Naive thymus-derived CD4-positive, alpha-beta T cell (primary cell): Measurements from ENCODE around the gene SERINC5. TPM values are rescaled to one million over a fixed set of nuclear protein-coding genes. Genes with fewer than 3 reads are reported as not detected.

ENCODE experiments used
- ATAC-seq: fragments of 150-1000 bp; cut with Tn5 transposase; 2 replicates; pipeline ENCODE4 v1.10.0; 2021; ENCODE audit warnings: mild to moderate bottlenecking, moderate library complexity
- CTCF ChIA-PET: fragments of 350-600 bp; sonication (Branson Sonifier 250); formaldehyde crosslinking; loops from one replicate; lab custom pipeline; 2021; ENCODE audit warnings: antibody characterized with exemption; lab: Charles Lee
- POLR2A ChIA-PET: fragments of 350-600 bp; sonication (Branson Sonifier 250); formaldehyde crosslinking; loops from one replicate; lab custom pipeline; 2021; ENCODE audit warnings: antibody characterized with exemption, inconsistent platforms; lab: Charles Lee
- DNase-seq, 9 donors: peaks; one replicate each; pipeline versions ENCODE4 v3.0.0 to v3.0.0-alpha.2; 2020 to 2022; ENCODE audit warnings: mixed read lengths in 1 of 9
- H3K27ac ChIP-seq: one replicate; pipeline ENCODE4 v1.7.0; 2013; ENCODE audit warnings: mild to moderate bottlenecking, low read depth, low read length, moderate library complexity
- H3K27me3 ChIP-seq, 2 donors: one replicate each; pipeline ENCODE4 v1.7.0; 2013; ENCODE audit warnings: low read length in 2 of 2, mild to moderate bottlenecking in 2 of 2, moderate library complexity in 2 of 2; ENCODE audit not compliant: control insufficient read depth in 2 of 2, insufficient read depth in 2 of 2
- H3K36me3 ChIP-seq, 3 experiments: 1 replicate in 2 of 3; 2 replicates in 1 of 3; pipeline ENCODE4 v1.7.0; 2013; ENCODE audit warnings: low read length in 3 of 3, mild to moderate bottlenecking in 3 of 3, moderate library complexity in 1 of 3; ENCODE audit not compliant: insufficient read depth in 3 of 3, control insufficient read depth in 2 of 3
- H3K4me1 ChIP-seq, 2 donors: one replicate each; pipeline ENCODE4 v1.7.0; 2013; ENCODE audit warnings: low read length in 2 of 2, mild to moderate bottlenecking in 2 of 2, moderate library complexity in 1 of 2; ENCODE audit not compliant: control insufficient read depth in 2 of 2, insufficient read depth in 2 of 2
- H3K4me3 ChIP-seq: 2 replicates; pipeline ENCODE4 v1.7.0; 2013; ENCODE audit warnings: mild to moderate bottlenecking, low read length
- H3K9me3 ChIP-seq, 3 experiments: 1 replicate in 2 of 3; 2 replicates in 1 of 3; pipeline ENCODE4 v1.7.0; 2013; ENCODE audit warnings: low read length in 3 of 3; ENCODE audit not compliant: control insufficient read depth in 2 of 3
- H3K27ac Mint-ChIP-seq, 9 donors: one replicate each; pipeline ENCODE4 v1.8.0; 2020 to 2022; ENCODE audit warnings: mixed read lengths in 9 of 9, mild to moderate bottlenecking in 8 of 9, moderate library complexity in 5 of 9, inconsistent platforms in 2 of 9
- H3K27me3 Mint-ChIP-seq, 5 donors: one replicate each; pipeline ENCODE4 v1.8.0; 2021 to 2022; ENCODE audit warnings: mixed read lengths in 5 of 5, mild to moderate bottlenecking in 1 of 5
- H3K36me3 Mint-ChIP-seq, 5 donors: one replicate each; pipeline ENCODE4 v1.8.0; 2020 to 2022; ENCODE audit warnings: mixed read lengths in 5 of 5, mild to moderate bottlenecking in 3 of 5, inconsistent platforms in 1 of 5
- H3K4me1 Mint-ChIP-seq, 7 donors: one replicate each; pipeline ENCODE4 v1.8.0; 2020 to 2022; ENCODE audit warnings: mixed read lengths in 7 of 7, mild to moderate bottlenecking in 3 of 7, inconsistent platforms in 1 of 7
- H3K4me3 Mint-ChIP-seq, 10 donors: one replicate each; pipeline ENCODE4 v1.8.0; 2020 to 2022; ENCODE audit warnings: mild to moderate bottlenecking in 10 of 10, mixed read lengths in 10 of 10, moderate library complexity in 6 of 10, inconsistent platforms in 2 of 10
- H3K9me3 Mint-ChIP-seq, 11 donors: one replicate each; pipeline ENCODE4 v1.8.0; 2020 to 2022; ENCODE audit warnings: mixed read lengths in 11 of 11, mild to moderate bottlenecking in 4 of 11, inconsistent platforms in 1 of 11, moderate library complexity in 1 of 11
- intact Hi-C, 2 donors: fragments of 100-400 bp; cut with micrococcal nuclease; formaldehyde crosslinking; loops; one replicate each; pipeline ENCODE4 v1.15.1; 2023
- polyA plus RNA-seq, 2 donors: library from polyadenylated mRNA; unstranded; fragments of 300-500 nt; fragmentation: Illumina TruSeq; gene quantifications; one replicate each; pipeline ENCODE4 v1.2.3, GENCODE V29; 2021
- total RNA-seq, 6 experiments: library from RNA in 5 of 6; stranded (reverse) in 5 of 6; gene quantifications; 1 replicate in 5 of 6; 2 replicates in 1 of 6; pipeline ENCODE4 v1.2.3 and lab custom pipeline; 2021 to 2026

The SERINC5 gene
- total and polyA plus RNA-seq, 7 experiments from 2014 or later = 34.3 to 164 (median 101) TPM

DNA sequence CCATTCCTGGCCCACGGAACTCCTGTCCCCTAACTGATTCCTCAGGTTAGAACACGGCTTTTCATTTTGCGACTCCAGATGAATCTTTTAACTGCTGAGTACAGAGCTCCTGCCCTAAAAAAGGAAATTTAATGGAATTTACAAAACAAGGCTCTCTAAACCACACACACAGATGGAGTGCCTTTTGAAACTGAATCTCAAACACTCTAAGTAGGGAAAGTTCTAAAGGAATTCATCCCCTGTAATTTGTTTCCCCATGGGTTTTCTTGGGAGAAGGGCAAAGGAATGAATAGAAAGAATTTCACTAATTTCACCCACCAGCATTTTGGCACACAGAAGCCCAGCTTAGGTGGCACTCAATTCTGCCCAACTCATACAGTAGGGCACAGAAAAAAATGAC lies 114.2 kb downstream of the SERINC5 start:
- peak overlapping the region; percentile 83 to 95 (median 89) for H3K27ac Mint-ChIP-seq
- no peak for ATAC-seq
- no peak for DNase-seq
- H3K4me3 Mint-ChIP-seq = peak overlapping the region in 8 of 10 donors; percentile 1 to 55 (median 42)
- Histone ChIP-seq H3K36me3 (peaks cover 4 to 40% (median 27%) of the 10 kb centered on the region in 3 experiments), H3K9me3 (no peaks in the 10 kb centered on the region), H3K27me3 (no peaks in the 10 kb centered on the region), H3K27ac (peak overlapping the region; percentile 64), H3K4me3 (no peak overlapping the region), H3K4me1 (peaks cover 36 to 74% of the 10 kb centered on the region in 2 donors)
- H3K27me3 Mint-ChIP-seq = no peaks in the 10 kb centered on the region
- intact Hi-C loops = loop anchor here in 1 of 2 donors (2.0 kb wide), 1 partner anchor 39 kb away; no protein-coding TSS in a partner anchor
- peaks cover 55 to 99% (median 74%) of the 10 kb centered on the region in 7 donors for H3K4me1 Mint-ChIP-seq
- H3K9me3 Mint-ChIP-seq = peaks cover 0 to 13% (median 0%) of the 10 kb centered on the region in 11 donors
- peaks cover 21 to 66% (median 50%) of the 10 kb centered on the region in 5 donors for H3K36me3 Mint-ChIP-seq
- ChIA-PET CTCF (interaction anchor here (0.8 to 1.6 kb wide), 2 partner anchors 8 to 49 kb away, joined by 3 to 6 read pairs; no protein-coding TSS in a partner anchor), POLR2A (interaction anchor here (0.8 to 9.7 kb wide), 11 partner anchors 8 to 116 kb away, joined by 3 to 124 read pairs (median 5); partner anchors contain the start of gene SERINC5)

DNA sequence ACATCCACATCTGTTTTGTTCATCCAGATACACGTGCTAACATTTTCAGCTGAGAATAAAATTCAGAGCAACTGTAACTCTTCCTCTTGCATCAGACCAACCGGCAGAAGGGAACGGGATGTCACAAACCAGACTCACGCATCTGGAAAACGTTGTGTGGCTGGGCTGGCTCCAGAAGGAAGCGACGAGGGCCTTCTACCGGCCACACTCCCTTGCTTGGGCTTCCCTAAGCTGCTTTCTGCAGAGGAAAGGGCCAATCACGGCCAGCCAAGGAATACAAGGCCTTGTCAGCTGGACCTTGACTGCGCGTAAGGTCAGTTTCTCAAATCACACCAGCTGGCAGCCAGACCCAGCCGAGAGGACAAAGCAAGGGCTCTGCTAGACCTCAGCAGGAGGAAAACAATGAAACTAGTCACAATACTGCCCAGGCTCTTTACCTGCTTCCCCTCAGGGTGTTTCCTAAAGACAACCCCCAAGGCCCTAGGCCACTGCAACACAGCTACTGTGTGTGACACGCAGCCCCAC lies 114.6 kb downstream of the SERINC5 start:
- peaks cover 4 to 40% (median 27%) of the 10 kb centered on the region in 3 experiments for H3K36me3 ChIP-seq
- peaks cover 21 to 64% (median 50%) of the 10 kb centered on the region in 5 donors for H3K36me3 Mint-ChIP-seq
- H3K9me3 ChIP-seq = no peaks in the 10 kb centered on the region
- peak overlapping the region; percentile 64 for H3K27ac ChIP-seq
- ATAC-seq (no peak), DNase-seq (peak in 1 of 9 donors; percentile 18)
- peaks cover 37 to 75% of the 10 kb centered on the region in 2 donors for H3K4me1 ChIP-seq
- ChIA-PET CTCF (interaction anchor here (0.8 to 1.6 kb wide), 2 partner anchors 9 to 49 kb away, joined by 3 to 6 read pairs; no protein-coding TSS in a partner anchor), POLR2A (interaction anchor here (1.1 to 9.7 kb wide), 10 partner anchors 9 to 117 kb away, joined by 3 to 124 read pairs (median 6); partner anchors contain the start of gene SERINC5)
- peaks cover 0 to 15% (median 0%) of the 10 kb centered on the region in 11 donors for H3K9me3 Mint-ChIP-seq
- peaks cover 58 to 99% (median 75%) of the 10 kb centered on the region in 7 donors for H3K4me1 Mint-ChIP-seq
- H3K4me3 Mint-ChIP-seq = peak overlapping the region in 9 of 10 donors; percentile 27 to 66 (median 47)
- no peak overlapping the region for H3K4me3 ChIP-seq
- H3K27ac Mint-ChIP-seq = peak overlapping the region; percentile 83 to 95 (median 89)
- H3K27me3 Mint-ChIP-seq = no peaks in the 10 kb centered on the region
- intact Hi-C loops = loop anchor here in 1 of 2 donors (2.0 kb wide), 1 partner anchor 40 kb away; no protein-coding TSS in a partner anchor
- H3K27me3 ChIP-seq = no peaks in the 10 kb centered on the region

DNA sequence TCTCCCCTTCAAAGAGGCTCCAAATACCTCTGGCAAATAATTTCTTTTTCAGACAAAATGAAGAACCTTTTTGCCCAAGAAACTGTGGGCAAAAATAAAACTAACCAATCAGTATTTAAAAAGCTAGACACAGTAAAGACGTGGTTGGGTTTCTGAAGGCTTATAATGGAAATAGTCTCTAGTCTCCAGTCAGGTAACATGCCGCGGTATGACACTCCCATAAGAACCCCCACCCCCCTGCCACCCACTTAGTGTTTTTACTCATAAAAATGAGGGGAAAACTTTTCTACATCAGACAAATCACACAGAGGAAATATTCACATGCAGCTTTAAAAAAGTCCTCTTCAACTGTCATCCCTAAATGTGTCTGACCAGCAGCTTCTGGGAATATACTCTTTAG lies 115.4 kb downstream of the SERINC5 start:
- H3K36me3 Mint-ChIP-seq = peaks cover 16 to 57% (median 46%) of the 10 kb centered on the region in 5 donors
- peak overlapping the region; percentile 83 to 95 (median 89) for H3K27ac Mint-ChIP-seq
- ATAC-seq = no peak
- H3K4me1 ChIP-seq = peaks cover 43 to 82% of the 10 kb centered on the region in 2 donors
- intact Hi-C loops = loop anchor here (1.0 to 2.0 kb wide), 2 partner anchors 40 to 43 kb away; no protein-coding TSS in a partner anchor
- no peaks in the 10 kb centered on the region for H3K27me3 ChIP-seq
- peak in 2 of 9 donors; percentile 34 to 64 for DNase-seq
- peaks cover 62 to 99% (median 79%) of the 10 kb centered on the region in 7 donors for H3K4me1 Mint-ChIP-seq
- peak overlapping the region; percentile 64 for H3K27ac ChIP-seq
- H3K9me3 ChIP-seq = no peaks in the 10 kb centered on the region
- no peak overlapping the region for H3K4me3 ChIP-seq
- ChIA-PET CTCF (interaction anchor here (1.4 kb wide), 1 partner anchor 77 kb away, joined by 3 read pairs; no protein-coding TSS in a partner anchor), POLR2A (interaction anchor here (0.6 to 9.7 kb wide), 13 partner anchors 9 to 117 kb away, joined by 3 to 124 read pairs (median 3); partner anchors contain the start of gene SERINC5)
- no peaks in the 10 kb centered on the region for H3K27me3 Mint-ChIP-seq
- H3K9me3 Mint-ChIP-seq = peaks cover 0 to 15% (median 0%) of the 10 kb centered on the region in 11 donors
- peaks cover 0 to 34% (median 21%) of the 10 kb centered on the region in 3 experiments for H3K36me3 ChIP-seq
- H3K4me3 Mint-ChIP-seq = peak overlapping the region; percentile 26 to 79 (median 52)

DNA sequence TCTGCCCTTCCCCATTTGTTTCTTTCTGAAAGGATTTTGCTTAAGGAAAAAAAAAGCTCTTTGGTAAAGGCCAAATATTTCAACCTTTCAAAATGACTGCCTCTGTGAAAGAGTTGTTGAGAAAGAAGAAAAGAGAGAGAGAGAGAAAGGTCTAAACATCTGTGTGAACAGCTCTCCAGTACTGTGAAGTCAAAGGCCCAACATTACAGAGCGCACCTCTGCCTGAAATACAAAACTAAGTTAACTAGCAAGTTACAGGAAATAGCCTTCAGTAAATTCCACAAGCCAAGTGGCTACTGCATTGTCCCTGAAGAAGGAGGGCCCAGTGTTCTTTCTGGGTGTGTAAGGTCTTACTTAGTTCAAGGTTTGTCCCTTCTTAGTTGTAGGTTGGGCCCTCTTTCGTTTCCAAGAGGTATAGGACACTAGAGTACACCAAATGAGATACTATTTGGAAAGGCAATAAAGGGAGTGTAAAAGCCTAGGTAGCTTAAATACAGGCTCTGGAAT lies 116.3 kb downstream of the SERINC5 start:
- DNase-seq (peak in 2 of 9 donors; percentile 16 to 25), ATAC-seq (no peak)
- peaks cover 69 to 99% (median 85%) of the 10 kb centered on the region in 7 donors for H3K4me1 Mint-ChIP-seq

DNA sequence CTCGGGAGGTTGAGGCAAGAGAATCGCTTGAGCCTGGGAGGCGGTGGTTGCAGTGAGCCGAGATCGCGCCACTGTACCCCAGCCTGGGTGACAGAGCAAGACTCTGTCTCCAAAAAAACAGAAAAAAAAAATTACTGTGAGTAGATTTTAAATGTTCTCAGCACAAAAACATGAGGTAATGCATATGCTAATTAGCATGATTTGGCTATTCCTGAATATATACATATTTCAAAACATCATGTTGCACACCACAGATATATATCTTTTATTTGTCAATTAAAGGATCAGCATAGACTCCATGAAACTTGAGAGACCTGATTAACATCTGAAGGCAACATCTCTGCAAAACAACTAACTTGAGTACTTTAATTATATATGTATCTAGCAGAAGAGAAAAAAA lies 117.4 kb downstream of the SERINC5 start:
- H3K27me3 Mint-ChIP-seq = no peaks in the 10 kb centered on the region
- H3K27me3 ChIP-seq = no peaks in the 10 kb centered on the region
- peaks cover 55 to 93% of the 10 kb centered on the region in 2 donors for H3K4me1 ChIP-seq
- peak overlapping the region in 8 of 9 donors; percentile 83 to 96 (median 93) for H3K27ac Mint-ChIP-seq
- ATAC-seq (no peak), DNase-seq (no peak)
- ChIA-PET POLR2A (interaction anchor here (1.0 to 9.7 kb wide), 6 partner anchors 11 to 117 kb away, joined by 3 to 124 read pairs (median 8); partner anchors contain the start of gene SERINC5), CTCF (interaction anchor here (1.2 kb wide), 1 partner anchor 66 kb away, joined by 4 read pairs; no protein-coding TSS in a partner anchor)
- H3K4me1 Mint-ChIP-seq = peaks cover 68 to 99% (median 83%) of the 10 kb centered on the region in 7 donors
- peaks cover 7 to 43% (median 28%) of the 10 kb centered on the region in 5 donors for H3K36me3 Mint-ChIP-seq
- peak overlapping the region in 1 of 10 donors; percentile 45 for H3K4me3 Mint-ChIP-seq
- no peak overlapping the region for H3K4me3 ChIP-seq
- peaks cover 0 to 24% (median 0%) of the 10 kb centered on the region in 11 donors for H3K9me3 Mint-ChIP-seq
- peaks cover 0 to 14% (median 11%) of the 10 kb centered on the region in 3 experiments for H3K36me3 ChIP-seq
- intact Hi-C loops = loop anchor here in 1 of 2 donors (5.0 to 10.0 kb wide), 2 partner anchors 119 to 904 kb away; partner anchors contain the start of genes JMY and SERINC5
- no peaks in the 10 kb centered on the region for H3K9me3 ChIP-seq
- H3K27ac ChIP-seq = peak overlapping the region; percentile 64

More for the DNA sequence above, 116.3 kb downstream of the SERINC5 start:
- Mint-ChIP-seq H3K9me3 (peaks cover 0 to 17% (median 0%) of the 10 kb centered on the region in 11 donors), H3K4me3 (peak overlapping the region in 9 of 10 donors; percentile 38 to 79 (median 58)), H3K36me3 (peaks cover 13 to 47% (median 38%) of the 10 kb centered on the region in 5 donors), H3K27ac (peak overlapping the region; percentile 83 to 95 (median 89)), H3K27me3 (no peaks in the 10 kb centered on the region)
- peaks cover 0 to 25% (median 19%) of the 10 kb centered on the region in 3 experiments for H3K36me3 ChIP-seq
- peak overlapping the region; percentile 64 for H3K27ac ChIP-seq
- H3K9me3 ChIP-seq = no peaks in the 10 kb centered on the region
- intact Hi-C loops = loop anchor here in 1 of 2 donors (5.0 to 10.0 kb wide), 2 partner anchors 118 to 905 kb away; partner anchors contain the start of genes JMY and SERINC5
- ChIA-PET CTCF (interaction anchor here (0.6 to 1.4 kb wide), 6 partner anchors 14 to 130 kb away, joined by 3 to 5 read pairs (median 4); no protein-coding TSS in a partner anchor), POLR2A (interaction anchor here (0.6 to 9.7 kb wide), 14 partner anchors 8 to 116 kb away, joined by 3 to 124 read pairs (median 5); partner anchors contain the start of gene SERINC5)
- H3K27me3 ChIP-seq = no peaks in the 10 kb centered on the region
- peaks cover 52 to 89% of the 10 kb centered on the region in 2 donors for H3K4me1 ChIP-seq
- no peak overlapping the region for H3K4me3 ChIP-seq
